Measurements from ENCODE around the gene RGCC.

Gene RGCC

GRCh38 chr13:41455725-41456419 lies 1.5 kb upstream of the RGCC start:
- H3K36me3 ChIP-seq (ENCODE audit: insufficient read depth): no peaks in the 10 kb centered on the region
- no peak overlapping the region for H3K27ac ChIP-seq
- H2AFZ ChIP-seq (ENCODE audit: low read depth): no peak overlapping the region
- H3K4me2 ChIP-seq: no peak overlapping the region
- H3K27me3 ChIP-seq (ENCODE audit: insufficient read depth, low read depth): 0 out of 2 replicates have a peak, but pooled peaks cover 3% of the 10 kb centered on the region
- H3K79me2 ChIP-seq (ENCODE audit: insufficient read depth, low read depth): no peaks in the 10 kb centered on the region
- H4K20me1 ChIP-seq (ENCODE audit: insufficient read depth): no peaks in the 10 kb centered on the region
- no peaks in the 10 kb centered on the region for H3K4me1 ChIP-seq (ENCODE audit: low read depth, poor library complexity, severe bottlenecking)
- H3K4me3 ChIP-seq (IDR thresholded peaks at IDR 0.05; ENCODE audit: insufficient read depth, low read depth, low read length): no peak overlapping the region
- no peak for TF ChIP-seq CTCF (conservative IDR thresholded peaks at IDR 0.05; ENCODE audit: low read depth, low read length)
- H3K9ac ChIP-seq: no peak overlapping the region

GRCh38 chr13:41457589-41458186 lies 338 bp downstream of the RGCC start:
- no peak overlapping the region for H3K27ac ChIP-seq
- 0 out of 2 replicates have a peak, but pooled peaks cover 3% of the 10 kb centered on the region for H3K27me3 ChIP-seq (ENCODE audit: insufficient read depth, low read depth)
- no peaks in the 10 kb centered on the region for H4K20me1 ChIP-seq (ENCODE audit: insufficient read depth)
- no peak overlapping the region for H3K4me3 ChIP-seq (IDR thresholded peaks at IDR 0.05; ENCODE audit: insufficient read depth, low read depth, low read length)
- no peak for TF ChIP-seq CTCF (conservative IDR thresholded peaks at IDR 0.05; ENCODE audit: low read depth, low read length)
- no peaks in the 10 kb centered on the region for H3K79me2 ChIP-seq (ENCODE audit: insufficient read depth, low read depth)
- H3K9ac ChIP-seq: no peak overlapping the region
- no peaks in the 10 kb centered on the region for H3K4me1 ChIP-seq (ENCODE audit: low read depth, poor library complexity, severe bottlenecking)
- H3K4me2 ChIP-seq: peak overlapping the region; percentile 51; the same call in 1 of the 2 replicates
- peak overlapping the region; percentile 67 for H2AFZ ChIP-seq (ENCODE audit: low read depth)
- H3K36me3 ChIP-seq (ENCODE audit: insufficient read depth): no peaks in the 10 kb centered on the region

GRCh38 chr13:41458187-41458760 lies 924 bp downstream of the RGCC start:
- Histone ChIP-seq H3K9ac (no peak overlapping the region), H2AFZ (ENCODE audit: low read depth) (peak overlapping the region; percentile 67), H3K79me2 (ENCODE audit: insufficient read depth, low read depth) (no peaks in the 10 kb centered on the region), H3K27me3 (ENCODE audit: insufficient read depth, low read depth) (0 out of 2 replicates have a peak, but pooled peaks cover 3% of the 10 kb centered on the region), H3K36me3 (ENCODE audit: insufficient read depth) (no peaks in the 10 kb centered on the region), H3K4me1 (ENCODE audit: low read depth, poor library complexity, severe bottlenecking) (no peaks in the 10 kb centered on the region), H3K4me2 (peak overlapping the region; percentile 51), H3K27ac (no peak overlapping the region), H4K20me1 (ENCODE audit: insufficient read depth) (no peaks in the 10 kb centered on the region), H3K4me3 (IDR thresholded peaks at IDR 0.05; ENCODE audit: insufficient read depth, low read depth, low read length) (no peak overlapping the region)
- TF ChIP-seq CTCF (conservative IDR thresholded peaks at IDR 0.05; ENCODE audit: low read depth, low read length): no peak

GRCh38 chr13:41458761-41459431 lies 1.5 kb downstream of the RGCC start:
- Histone ChIP-seq H3K27ac (no peak overlapping the region), H2AFZ (ENCODE audit: low read depth) (peak overlapping the region; percentile 67; the same call in 1 of the 2 replicates)

More at GRCh38 chr13:41458761-41459431, 1.5 kb downstream of the RGCC start:
- Histone ChIP-seq H3K9ac (no peak overlapping the region), H3K4me1 (ENCODE audit: low read depth, poor library complexity, severe bottlenecking) (no peaks in the 10 kb centered on the region), H3K36me3 (ENCODE audit: insufficient read depth) (no peaks in the 10 kb centered on the region), H4K20me1 (ENCODE audit: insufficient read depth) (no peaks in the 10 kb centered on the region), H3K4me2 (peak overlapping the region; percentile 51), H3K27me3 (ENCODE audit: insufficient read depth, low read depth) (0 out of 2 replicates have a peak, but pooled peaks cover 3% of the 10 kb centered on the region), H3K4me3 (IDR thresholded peaks at IDR 0.05; ENCODE audit: insufficient read depth, low read depth, low read length) (no peak overlapping the region), H3K79me2 (ENCODE audit: insufficient read depth, low read depth) (no peaks in the 10 kb centered on the region)
- TF ChIP-seq CTCF (conservative IDR thresholded peaks at IDR 0.05; ENCODE audit: low read depth, low read length): peak; percentile 83
